Activated T-cell treated with anti-CD3 and anti-CD28 coated beads, Interleukin-2, amount 50 U/mL, for 4 hours (primary cell): ENCODE results near the gene MSMB. TPM values are rescaled to one million over a fixed set of nuclear protein-coding genes. Genes with fewer than 3 reads are reported as not detected.
"Not testable (repeated sequence)": the region's sequence is repeated elsewhere in the genome, so short reads cannot be mapped to it uniquely, and the experiment has no call there.

ENCODE experiments used
- ATAC-seq, 2 donors: fragments of 200-7000 bp; cut with Tn5 transposase; one replicate each; pipeline ENCODE4 v1.10.0; 2021
- DNase-seq: peaks from one replicate; pipeline ENCODE4 v3.0.0-alpha.2; 2020
- H3K27me3 Mint-ChIP-seq: one replicate; pipeline ENCODE4 v1.8.0; 2021; ENCODE audit warnings: low read depth, mixed read lengths
- H3K36me3 Mint-ChIP-seq: one replicate; pipeline ENCODE4 v1.8.0; 2022; ENCODE audit warnings: mixed read lengths; ENCODE audit not compliant: insufficient read depth
- H3K4me1 Mint-ChIP-seq: one replicate; pipeline ENCODE4 v1.8.0; 2021; ENCODE audit warnings: low read depth, mixed read lengths
- H3K4me3 Mint-ChIP-seq: one replicate; pipeline ENCODE4 v1.8.0; 2021; ENCODE audit warnings: mild to moderate bottlenecking, moderate library complexity, mixed read lengths
- H3K9me3 Mint-ChIP-seq: one replicate; pipeline ENCODE4 v1.8.0; 2021; ENCODE audit warnings: mixed read lengths
- total RNA-seq, 3 donors: library from RNA; stranded (reverse); gene quantifications; one replicate each; pipeline ENCODE4 v1.2.1, GENCODE V29; 2021

MSMB gene
- total RNA-seq, 3 donors from 2014 or later, result not detected

DNA sequence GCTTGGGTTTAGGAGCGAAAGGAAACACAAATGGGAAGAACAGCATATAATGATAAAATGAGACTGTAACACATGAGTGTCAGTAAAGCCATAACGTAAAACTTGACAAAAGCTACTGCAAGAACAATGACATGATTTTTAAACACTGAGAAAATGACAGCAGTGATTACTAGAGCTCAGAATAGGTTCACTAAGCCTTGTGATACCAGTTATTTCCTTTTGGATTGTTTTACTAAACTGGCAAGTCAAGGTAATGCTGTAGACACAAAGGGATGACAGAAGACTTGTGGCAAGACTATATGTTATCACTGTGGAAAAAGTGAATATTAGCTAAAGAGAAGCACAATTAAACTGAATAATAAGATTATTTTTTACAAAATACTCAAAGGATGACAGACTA lies 28.3 kb downstream of the MSMB start:
- DNase-seq, result no peak
- ATAC-seq, result no peak
- peaks cover 52% of the 10 kb centered on the region for H3K4me1 Mint-ChIP-seq
- H3K36me3 Mint-ChIP-seq, result peaks cover 10% of the 10 kb centered on the region
- H3K27me3 Mint-ChIP-seq, result no peaks in the 10 kb centered on the region
- H3K9me3 Mint-ChIP-seq, result no peaks in the 10 kb centered on the region
- H3K4me3 Mint-ChIP-seq, result no peak overlapping the region

DNA sequence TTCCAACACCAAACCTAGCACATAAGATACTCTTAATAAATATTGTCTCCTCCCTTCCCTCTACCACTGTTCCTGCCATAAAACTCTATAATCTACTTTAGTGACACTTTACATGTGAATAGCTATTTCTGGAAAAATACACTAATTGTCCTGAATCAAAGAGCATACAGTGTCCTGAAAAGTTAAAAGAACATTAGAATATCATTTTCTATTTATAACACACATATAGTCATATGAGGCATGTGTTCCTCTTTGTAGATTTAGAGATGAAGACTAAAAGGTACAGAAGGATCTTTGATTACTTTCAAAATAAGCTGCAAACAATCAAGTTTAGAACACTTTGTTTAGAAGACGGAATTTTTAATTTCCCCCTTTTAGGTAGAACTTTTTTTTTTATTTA lies 29.3 kb downstream of the MSMB start:
- DNase-seq (no peak), ATAC-seq (no peak)
- H3K36me3 Mint-ChIP-seq, result peaks cover 14% of the 10 kb centered on the region
- H3K4me3 Mint-ChIP-seq, result no peak overlapping the region
- peaks cover 49% of the 10 kb centered on the region for H3K4me1 Mint-ChIP-seq
- H3K27me3 Mint-ChIP-seq, result no peaks in the 10 kb centered on the region
- H3K9me3 Mint-ChIP-seq, result no peaks in the 10 kb centered on the region

DNA sequence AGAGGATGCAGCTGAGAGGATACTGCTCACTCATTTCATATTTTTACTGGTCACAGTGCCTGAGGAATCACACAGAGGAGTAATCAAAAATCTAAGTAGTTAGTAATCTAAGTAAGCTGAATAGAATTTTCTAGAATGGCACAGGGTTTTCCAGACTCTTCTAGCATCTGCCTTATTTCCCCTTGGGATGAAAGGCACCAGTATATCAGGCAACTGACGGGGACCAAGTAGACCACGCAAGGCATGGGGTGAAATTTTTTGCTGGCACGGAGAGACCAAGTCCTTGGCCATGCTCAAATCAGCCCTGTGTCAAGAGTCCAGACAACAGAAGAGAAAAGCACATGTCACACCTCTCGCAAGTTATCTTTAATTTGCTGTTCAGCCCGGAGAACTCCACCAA lies 29.9 kb downstream of the MSMB start:
- no peak for ATAC-seq
- Mint-ChIP-seq H3K27me3 (no peaks in the 10 kb centered on the region), H3K36me3 (peaks cover 14% of the 10 kb centered on the region), H3K4me3 (no peak overlapping the region), H3K9me3 (no peaks in the 10 kb centered on the region), H3K4me1 (peaks cover 44% of the 10 kb centered on the region)
- DNase-seq, result no peak

DNA sequence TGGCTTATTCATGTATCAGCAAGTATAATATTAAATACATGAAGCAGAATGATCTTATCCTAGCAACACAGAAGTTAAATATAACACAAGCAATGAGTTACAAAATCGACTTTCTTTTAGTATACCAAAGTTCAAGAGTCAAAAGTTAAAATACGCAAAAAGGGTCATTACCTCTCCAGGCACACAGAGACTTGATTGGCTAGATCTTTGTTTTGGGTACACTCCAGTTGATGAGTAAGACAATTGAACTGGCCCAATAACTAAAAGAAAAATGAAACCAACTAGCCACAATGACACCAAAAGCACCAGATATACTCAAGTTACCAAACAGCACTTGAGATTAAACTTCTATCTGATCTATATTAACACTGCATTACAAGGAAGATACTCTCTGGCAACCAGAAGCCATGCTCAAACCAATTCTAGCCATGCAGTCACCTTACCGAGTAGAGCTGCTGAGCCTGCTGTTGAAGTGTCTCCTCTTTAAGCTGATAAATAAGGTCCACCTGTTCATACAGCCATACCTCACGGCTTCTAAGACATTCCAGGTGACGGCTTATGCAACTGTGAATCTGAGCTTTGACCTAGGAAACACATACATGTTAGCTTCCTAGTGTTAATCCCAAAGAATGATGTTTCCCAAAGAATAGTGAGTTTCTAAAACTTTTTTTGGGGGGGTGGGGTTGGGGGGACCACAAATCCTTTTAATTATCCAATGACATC lies 31.2 kb downstream of the MSMB start:
- no peak overlapping the region for H3K4me3 Mint-ChIP-seq
- H3K36me3 Mint-ChIP-seq, result peaks cover 23% of the 10 kb centered on the region
- H3K4me1 Mint-ChIP-seq, result peaks cover 33% of the 10 kb centered on the region
- peak in 1 of 2 donors; percentile 18 for ATAC-seq
- no peaks in the 10 kb centered on the region for H3K9me3 Mint-ChIP-seq
- no peaks in the 10 kb centered on the region for H3K27me3 Mint-ChIP-seq
- no peak for DNase-seq

DNA sequence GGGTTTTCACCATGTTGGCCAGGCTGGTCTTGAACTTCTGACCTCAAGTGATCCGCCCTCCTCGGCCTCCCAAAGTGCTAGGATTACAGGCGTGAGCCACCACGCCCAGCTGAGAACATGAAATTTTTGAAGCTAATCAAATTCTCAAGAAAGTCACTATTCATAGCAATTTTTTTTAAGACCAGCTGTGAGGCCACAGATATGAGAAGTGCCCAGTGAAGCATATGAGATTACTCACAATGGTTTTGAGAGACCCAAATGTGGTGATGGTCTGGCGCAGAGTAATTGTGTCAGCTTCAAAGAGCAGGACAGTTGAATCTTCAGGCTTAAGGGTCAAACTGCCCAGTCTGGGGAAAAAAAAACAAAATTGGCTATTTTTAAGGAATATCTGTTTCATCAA lies 31.9 kb downstream of the MSMB start:
- no peaks in the 10 kb centered on the region for H3K9me3 Mint-ChIP-seq
- H3K27me3 Mint-ChIP-seq, result no peaks in the 10 kb centered on the region
- H3K36me3 Mint-ChIP-seq, result peaks cover 24% of the 10 kb centered on the region
- ATAC-seq (no peak), DNase-seq (no peak)
- H3K4me3 Mint-ChIP-seq, result no peak overlapping the region
- peaks cover 27% of the 10 kb centered on the region for H3K4me1 Mint-ChIP-seq

DNA sequence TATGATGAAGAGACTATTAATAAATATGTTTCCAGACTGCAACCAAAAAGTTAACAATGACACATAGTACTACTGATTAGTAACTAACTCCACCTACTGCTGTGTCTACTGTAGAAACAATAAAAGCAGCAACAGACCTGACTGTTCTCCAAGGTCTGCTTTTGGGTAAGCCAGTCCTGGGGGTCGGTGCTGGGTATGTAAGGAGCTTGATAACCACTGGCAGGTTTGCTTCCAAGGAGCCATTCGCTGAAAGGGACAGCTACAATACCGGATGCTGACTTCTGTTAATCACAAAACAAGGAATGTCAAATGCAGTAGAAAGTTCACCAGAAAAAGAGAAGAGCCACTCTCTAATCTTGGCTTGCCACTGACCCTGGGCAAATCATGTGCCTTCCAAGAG lies 33.3 kb downstream of the MSMB start:
- Mint-ChIP-seq H3K4me3 (no peak overlapping the region), H3K4me1 (peaks cover 13% of the 10 kb centered on the region), H3K36me3 (peaks cover 33% of the 10 kb centered on the region), H3K9me3 (no peaks in the 10 kb centered on the region), H3K27me3 (no peaks in the 10 kb centered on the region)
- ATAC-seq (no peak), DNase-seq (no peak)

DNA sequence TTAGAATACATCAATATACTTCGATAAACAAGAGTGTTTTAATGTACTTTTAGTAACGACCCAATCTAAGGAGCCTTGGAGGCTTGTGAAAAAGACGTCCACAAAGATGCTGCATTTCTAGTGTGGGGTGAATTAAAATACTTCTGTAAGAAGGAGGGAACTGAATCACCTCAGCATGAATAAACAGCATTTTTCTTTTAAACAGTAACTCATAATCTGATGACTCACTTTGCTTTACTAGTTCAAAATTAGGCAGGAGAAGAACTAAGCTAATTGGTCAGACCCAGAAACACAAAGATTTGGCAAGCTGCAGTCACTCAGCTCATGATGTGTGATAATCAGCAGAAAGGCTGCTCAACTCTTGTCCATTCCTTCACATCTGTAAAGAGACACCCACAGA lies 39.9 kb downstream of the MSMB start:
- H3K4me1 Mint-ChIP-seq, result no peaks in the 10 kb centered on the region
- H3K36me3 Mint-ChIP-seq, result peaks cover 37% of the 10 kb centered on the region
- no peaks in the 10 kb centered on the region for H3K9me3 Mint-ChIP-seq

DNA sequence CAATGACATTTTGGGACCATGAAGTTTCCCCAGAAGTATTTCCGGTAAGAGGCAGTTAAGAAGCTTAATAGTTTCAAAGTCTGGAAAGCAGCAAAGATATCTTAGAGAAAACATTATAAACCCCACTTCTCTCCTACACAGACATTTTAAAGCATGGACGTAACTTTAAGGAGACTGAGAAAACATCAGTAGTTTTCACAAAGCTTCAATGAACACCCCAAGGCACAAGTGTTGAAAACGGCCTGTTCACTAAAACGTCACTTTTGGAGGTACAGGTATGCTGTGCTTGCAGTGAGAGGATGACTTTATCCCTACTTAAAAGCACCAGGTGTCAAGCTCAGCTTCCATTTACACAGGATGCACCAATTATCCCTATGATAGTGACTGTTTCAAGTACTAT lies 40.7 kb downstream of the MSMB start:
- H3K36me3 Mint-ChIP-seq, result peaks cover 34% of the 10 kb centered on the region
- H3K4me1 Mint-ChIP-seq, result no peaks in the 10 kb centered on the region
- no peak for DNase-seq
- ATAC-seq, result no peak
- no peaks in the 10 kb centered on the region for H3K27me3 Mint-ChIP-seq
- no peaks in the 10 kb centered on the region for H3K9me3 Mint-ChIP-seq
- H3K4me3 Mint-ChIP-seq, result no peak overlapping the region

More for the DNA sequence above, 39.9 kb downstream of the MSMB start:
- Mint-ChIP-seq H3K27me3 (no peaks in the 10 kb centered on the region), H3K4me3 (no peak overlapping the region)
- no peak for DNase-seq
- ATAC-seq, result no peak

DNA sequence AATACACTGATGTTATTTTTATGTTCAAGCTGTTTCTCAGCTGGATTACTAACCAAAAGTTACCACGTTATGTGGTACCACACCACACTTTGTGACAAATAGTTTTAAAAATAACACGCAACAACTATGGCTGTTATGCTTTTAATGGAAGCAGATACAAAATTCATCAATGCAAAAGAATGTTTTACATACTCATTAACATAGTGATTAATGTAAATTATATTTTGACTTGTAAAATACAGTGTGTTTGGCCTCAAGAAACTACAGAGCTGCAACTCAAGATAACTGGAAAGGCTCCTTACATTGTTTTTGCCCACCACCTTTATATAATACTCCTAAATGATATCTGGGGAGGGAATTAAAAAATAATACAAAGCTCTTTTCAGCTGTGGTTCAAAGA lies 41.1 kb downstream of the MSMB start:
- DNase-seq (no peak), ATAC-seq (no peak)
- Mint-ChIP-seq H3K27me3 (no peaks in the 10 kb centered on the region), H3K9me3 (no peaks in the 10 kb centered on the region), H3K36me3 (peaks cover 32% of the 10 kb centered on the region), H3K4me3 (no peak overlapping the region), H3K4me1 (no peaks in the 10 kb centered on the region)

DNA sequence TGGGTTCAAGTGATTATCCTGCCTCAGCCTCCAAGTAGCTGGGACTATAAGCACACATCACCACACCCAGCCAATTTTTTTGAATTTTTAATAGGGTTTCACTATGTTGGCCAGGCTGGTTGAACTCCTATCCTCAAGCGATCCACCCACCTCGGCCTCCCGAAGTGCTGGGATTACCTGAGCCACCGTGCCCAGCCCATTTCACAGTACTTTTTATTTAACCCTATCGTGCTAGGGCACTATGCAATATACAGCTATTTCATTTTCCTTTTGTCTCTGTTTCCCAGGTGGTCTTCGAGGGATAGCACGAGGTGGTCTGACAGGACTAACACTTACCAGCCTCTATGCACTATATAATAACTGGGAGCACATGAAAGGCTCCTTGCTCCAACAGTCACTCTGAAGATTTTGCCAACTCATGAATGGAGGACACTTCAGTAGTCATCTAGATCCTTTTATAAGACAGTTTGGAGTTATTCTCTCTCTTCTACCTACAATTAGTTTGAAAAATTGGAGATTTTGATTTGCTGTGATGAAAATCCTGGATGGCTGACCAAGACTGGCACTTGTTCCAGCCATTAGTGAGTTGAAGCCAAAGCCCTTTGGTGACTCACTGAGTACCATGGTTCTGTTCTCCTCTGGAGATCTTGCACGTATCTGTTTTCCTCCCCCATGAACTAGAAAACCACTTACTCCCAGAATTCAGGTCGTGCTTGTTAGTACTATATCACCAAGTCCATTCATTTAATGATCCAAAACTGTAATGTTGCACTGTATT lies 43.0 kb downstream of the MSMB start:
- peaks cover 36% of the 10 kb centered on the region for H3K36me3 Mint-ChIP-seq
- H3K4me1 Mint-ChIP-seq, result peaks cover 1% of the 10 kb centered on the region
- no peak for ATAC-seq
- no peaks in the 10 kb centered on the region for H3K27me3 Mint-ChIP-seq
- H3K9me3 Mint-ChIP-seq, result peaks cover 8% of the 10 kb centered on the region
- H3K4me3 Mint-ChIP-seq, result no peak overlapping the region
- DNase-seq, result no peak

DNA sequence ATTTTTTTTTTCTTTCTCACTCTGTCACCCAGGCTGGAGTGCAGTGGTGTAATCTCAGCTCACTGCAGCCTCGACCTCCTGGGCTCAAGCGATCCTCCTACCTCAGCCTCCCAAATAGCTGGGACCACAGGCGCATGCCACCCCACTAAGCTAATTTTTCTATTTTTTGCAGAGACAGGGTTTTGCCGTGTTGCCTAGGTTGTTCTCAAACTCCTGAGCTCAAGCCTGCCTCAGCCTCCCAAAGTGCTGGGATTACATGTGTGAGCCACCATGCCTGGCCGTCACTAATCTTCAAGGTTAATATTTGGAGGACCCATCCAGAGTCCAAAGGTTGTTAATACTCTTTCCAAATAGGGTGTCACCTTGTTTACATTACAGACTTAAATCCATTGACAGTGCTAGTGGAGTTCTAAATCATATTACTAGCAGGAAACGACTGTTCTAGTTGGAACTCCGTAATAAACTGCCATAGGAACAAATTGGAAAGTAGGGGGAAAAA lies 43.8 kb downstream of the MSMB start:
- peaks cover 38% of the 10 kb centered on the region for H3K36me3 Mint-ChIP-seq
- H3K4me1 Mint-ChIP-seq, H3K9me3 Mint-ChIP-seq, H3K4me3 Mint-ChIP-seq, DNase-seq, ATAC-seq, H3K27me3 Mint-ChIP-seq: not testable (repeated sequence)

DNA sequence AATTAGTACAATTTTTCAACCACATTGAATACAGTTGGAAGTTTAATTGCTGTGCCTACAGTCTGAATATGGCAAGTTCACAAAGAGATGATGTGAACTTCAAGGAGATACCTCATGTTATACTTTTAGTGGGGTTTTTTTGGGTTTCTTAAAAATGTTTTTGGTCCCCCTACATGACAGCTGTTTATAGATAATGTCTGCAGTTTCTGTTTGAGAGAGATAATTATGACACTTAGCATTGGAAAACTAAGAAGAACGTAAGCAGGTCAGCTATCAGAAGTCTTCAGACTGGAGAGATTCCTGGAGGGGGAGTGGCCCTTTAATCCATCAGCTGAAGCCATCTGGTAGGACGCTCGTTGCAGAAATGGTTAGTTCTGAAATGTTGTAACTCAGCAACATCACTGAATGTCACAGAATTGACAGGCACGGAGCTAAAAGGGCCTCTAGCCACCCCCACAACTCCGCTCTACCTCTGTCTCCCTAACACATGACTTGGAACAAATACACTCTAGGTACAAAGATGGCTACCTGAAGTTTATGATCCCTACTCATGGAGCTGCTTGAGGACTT lies 44.8 kb downstream of the MSMB start:
- DNase-seq (no peak), ATAC-seq (no peak)
- Mint-ChIP-seq H3K4me3 (no peak overlapping the region), H3K27me3 (no peaks in the 10 kb centered on the region), H3K9me3 (peaks cover 8% of the 10 kb centered on the region), H3K36me3 (peaks cover 40% of the 10 kb centered on the region), H3K4me1 (peaks cover 1% of the 10 kb centered on the region)

DNA sequence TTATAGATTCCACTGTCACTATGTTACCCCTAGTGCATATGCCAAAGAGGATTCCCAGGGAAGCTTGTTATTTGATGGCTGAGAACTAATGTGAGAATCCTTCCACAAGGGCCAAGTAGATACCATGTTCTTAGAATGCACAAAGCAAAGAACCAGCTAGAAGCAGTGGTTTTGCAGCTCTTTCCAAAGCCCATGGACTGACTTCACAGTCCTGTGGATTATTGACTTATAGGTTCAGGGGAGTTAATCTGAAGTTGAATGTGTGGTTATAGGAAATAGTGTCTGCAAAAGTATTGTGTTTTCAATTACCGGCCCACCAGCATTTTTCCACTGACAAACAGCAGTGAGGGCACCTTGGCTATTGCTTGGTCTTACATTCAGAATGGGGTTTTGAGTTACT lies 45.5 kb downstream of the MSMB start:
- H3K9me3 Mint-ChIP-seq, result peaks cover 8% of the 10 kb centered on the region
- no peak for ATAC-seq
- H3K4me3 Mint-ChIP-seq, result no peak overlapping the region
- no peak for DNase-seq
- H3K36me3 Mint-ChIP-seq, result peaks cover 39% of the 10 kb centered on the region
- H3K4me1 Mint-ChIP-seq, result peaks cover 1% of the 10 kb centered on the region
- no peaks in the 10 kb centered on the region for H3K27me3 Mint-ChIP-seq

DNA sequence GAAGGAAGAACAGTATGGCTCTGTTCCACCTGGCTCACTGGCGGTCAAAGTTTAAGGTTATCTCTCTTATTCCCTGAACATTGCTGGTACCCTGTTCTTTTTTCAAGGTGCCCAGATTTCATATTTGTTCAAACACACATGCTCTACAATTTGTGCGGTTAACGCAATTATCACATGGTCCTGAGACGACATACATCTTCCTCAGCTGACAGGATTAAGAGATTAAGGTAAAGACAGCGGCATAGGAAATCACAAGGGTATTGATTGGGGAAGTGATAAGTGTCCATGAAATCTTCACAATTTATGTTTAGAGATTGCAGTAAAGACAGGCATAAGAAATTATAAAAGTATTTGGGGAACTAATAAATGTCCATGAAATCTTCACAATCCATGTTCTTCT lies 46.1 kb downstream of the MSMB start:
- DNase-seq, H3K4me3 Mint-ChIP-seq, H3K9me3 Mint-ChIP-seq, H3K4me1 Mint-ChIP-seq, H3K27me3 Mint-ChIP-seq, ATAC-seq: not testable (repeated sequence)
- H3K36me3 Mint-ChIP-seq, result peaks cover 39% of the 10 kb centered on the region
